Spleen (tissue), 11 donors: Measurements from ENCODE around the gene SYT3. TPM values are rescaled to one million over a fixed set of nuclear protein-coding genes. Genes with fewer than 3 reads are reported as not detected.

Experiments used
- DNase-seq: peaks from one replicate; pipeline ENCODE4 v3.0.0-alpha.2; 2020
- H3K27ac ChIP-seq, 8 donors: fragments of 200-600 bp; sonication (generic) in 7 of 8; 1 replicate in 4 of 8; 2 replicates in 4 of 8; pipeline versions ENCODE4 v1.5.0 to v1.8.0; 2016 to 2021; ENCODE audit warnings: inconsistent platforms in 4 of 8, mild to moderate bottlenecking in 4 of 8, moderate library complexity in 1 of 8
- H3K27me3 ChIP-seq, 7 donors: fragments of 200-600 bp; sonication (generic) in 6 of 7; replicated peaks in 1 of 7; 1 replicate in 4 of 7; 2 replicates in 3 of 7; pipeline versions ENCODE4 v1.5.0 to v1.8.0; 2016 to 2021; ENCODE audit warnings: inconsistent platforms in 3 of 7, mild to moderate bottlenecking in 1 of 7
- H3K36me3 ChIP-seq, 6 donors: fragments of 200-600 bp; sonication (generic) in 5 of 6; 1 replicate in 4 of 6; 2 replicates in 2 of 6; pipeline versions ENCODE4 v1.5.0 to v1.8.0; 2016 to 2021; ENCODE audit warnings: inconsistent platforms in 2 of 6
- H3K4me1 ChIP-seq, 6 donors: fragments of 200-600 bp; sonication (generic) in 5 of 6; 1 replicate in 3 of 6; 2 replicates in 3 of 6; pipeline versions ENCODE4 v1.5.0 to v1.8.0; 2016 to 2021; ENCODE audit warnings: inconsistent platforms in 3 of 6
- H3K4me3 ChIP-seq, 8 donors: fragments of 200-600 bp; sonication (generic) in 7 of 8; 1 replicate in 4 of 8; 2 replicates in 4 of 8; pipeline versions ENCODE4 v1.5.0 to v1.8.0; 2016 to 2021; ENCODE audit warnings: inconsistent platforms in 4 of 8, mild to moderate bottlenecking in 4 of 8, moderate library complexity in 2 of 8
- H3K9me3 ChIP-seq, 8 donors: fragments of 200-600 bp; sonication (generic) in 7 of 8; 1 replicate in 4 of 8; 2 replicates in 4 of 8; pipeline versions ENCODE4 v1.5.0 to v1.8.0; 2016 to 2021; ENCODE audit warnings: inconsistent platforms in 4 of 8
- POLR2A ChIP-seq, 3 donors: fragments of 450-650 bp; IDR thresholded peaks; one replicate each; pipeline ENCODE4 v1.5.1; 2017; ENCODE audit warnings: antibody characterized with exemption in 3 of 3, mild to moderate bottlenecking in 1 of 3
- POLR2AphosphoS5 ChIP-seq, 3 donors: sonication (generic); formaldehyde crosslinking; IDR thresholded peaks; one replicate each; pipeline ENCODE4 v1.5.1; 2017; ENCODE audit warnings: antibody characterized with exemption in 3 of 3
- WGBS, 5 donors: extraction: QIAGEN DNeasy Blood & Tissue Kit in 3 of 5; methylation state at CpG; one replicate each; pipeline versions ENCODE4 v1.1.5 to v1.1.7; 2013 to 2018; 5-methylcytosine and 5-hydroxymethylcytosine counted together
- intact Hi-C: fragments of 100-400 bp; cut with DNase I; formaldehyde crosslinking; loops from one replicate; pipeline ENCODE4 v1.15.0; 2023; ENCODE audit warnings: low total_unique reads
- polyA plus RNA-seq, 3 donors: library from polyadenylated mRNA; stranded (reverse); fragments of 200-250 nt; gene quantifications; one replicate each; pipeline ENCODE4 v1.2.1, GENCODE V29; 2013
- total RNA-seq, 7 donors: library from RNA; depleted of rRNA in 3 of 7; stranded (reverse); fragments of >200 nt in 3 of 7; fragmentation: NEBNext Ultra II Directional in 4 of 7; extraction: Animal tissue kit (Norgen Biotek cat#: 25700) in 4 of 7; gene quantifications; one replicate each; pipeline versions ENCODE4 v1.1.0 to v1.2.1, GENCODE V29; 2016 to 2021
- TF ChIP-seq, protein P1 (sequence below), 11 experiments: fragments of 200-600 bp in 7 of 11; fragments of 450-650 bp in 4 of 11; sonication (generic) in 4 of 11; IDR thresholded peaks in 8 of 11; conservative IDR thresholded peaks in 3 of 11; 1 replicate in 7 of 11; 2 replicates in 4 of 11; pipeline versions ENCODE4 v1.4.0 to v1.8.0; 2016 to 2021; ENCODE audit warnings: antibody characterized with exemption in 11 of 11, inconsistent platforms in 4 of 11, mild to moderate bottlenecking in 1 of 11
- donor health status: healthy with polysubstance abuse.
- donor health status: DM: no; HTN: no; CAD: no; lungs with moderate emphysema.
- donor health status: DM: no; HTN: no; CAD: no.
- donor health status: Bipolar disorder and iron deficiency.
- donor health status: healthy.
- donor health status: DM: no; HTN: no; CAD: no.
- donor health status: DM: yes; HTN: yes; CAD: no.

The SYT3 gene
- total and polyA plus RNA-seq, 10 donors, result 0.02 to 0.51 (median 0.24) TPM; not detected in 4

DNA sequence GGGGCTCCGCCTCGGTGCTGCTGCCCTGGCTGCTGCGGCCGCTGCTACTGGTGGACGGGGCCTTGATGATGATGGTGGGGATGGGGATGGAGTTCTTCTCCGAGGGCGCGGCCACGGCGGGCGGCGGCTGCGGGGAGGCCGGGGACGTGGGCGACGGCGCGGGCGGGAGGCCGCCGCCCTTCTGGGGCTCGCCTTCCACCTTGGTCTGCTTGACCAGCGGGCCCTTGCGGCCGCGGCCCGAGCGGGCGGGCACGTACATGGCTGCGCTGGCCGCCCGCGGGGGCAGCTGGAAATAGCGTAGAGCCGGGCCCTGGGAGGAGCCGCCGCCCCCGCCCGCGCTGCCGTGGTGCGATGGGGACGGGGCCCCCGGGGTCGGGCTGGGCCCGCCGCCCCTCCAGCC, 28.7 kb upstream of the SYT3 start:
- WGBS, 5 donors, result 9 to 15% (median 11%) methylated on average over 20 to 49 of the region's 49 CpGs; no CpG with 5 or more reads in 1 of the 5 donors
- H3K36me3 ChIP-seq, result no peaks in the 10 kb centered on the region
- H3K9me3 ChIP-seq, result peaks cover 0 to 5% (median 0%) of the 10 kb centered on the region in 8 donors
- TF ChIP-seq POLR2A (IDR thresholded peaks at IDR 0.05), result no peak
- no peak for TF ChIP-seq POLR2AphosphoS5 (IDR thresholded peaks at IDR 0.05)
- TF ChIP-seq, protein P1, sequence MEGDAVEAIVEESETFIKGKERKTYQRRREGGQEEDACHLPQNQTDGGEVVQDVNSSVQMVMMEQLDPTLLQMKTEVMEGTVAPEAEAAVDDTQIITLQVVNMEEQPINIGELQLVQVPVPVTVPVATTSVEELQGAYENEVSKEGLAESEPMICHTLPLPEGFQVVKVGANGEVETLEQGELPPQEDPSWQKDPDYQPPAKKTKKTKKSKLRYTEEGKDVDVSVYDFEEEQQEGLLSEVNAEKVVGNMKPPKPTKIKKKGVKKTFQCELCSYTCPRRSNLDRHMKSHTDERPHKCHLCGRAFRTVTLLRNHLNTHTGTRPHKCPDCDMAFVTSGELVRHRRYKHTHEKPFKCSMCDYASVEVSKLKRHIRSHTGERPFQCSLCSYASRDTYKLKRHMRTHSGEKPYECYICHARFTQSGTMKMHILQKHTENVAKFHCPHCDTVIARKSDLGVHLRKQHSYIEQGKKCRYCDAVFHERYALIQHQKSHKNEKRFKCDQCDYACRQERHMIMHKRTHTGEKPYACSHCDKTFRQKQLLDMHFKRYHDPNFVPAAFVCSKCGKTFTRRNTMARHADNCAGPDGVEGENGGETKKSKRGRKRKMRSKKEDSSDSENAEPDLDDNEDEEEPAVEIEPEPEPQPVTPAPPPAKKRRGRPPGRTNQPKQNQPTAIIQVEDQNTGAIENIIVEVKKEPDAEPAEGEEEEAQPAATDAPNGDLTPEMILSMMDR (IDR thresholded peaks at IDR 0.05 in 8 of 11, conservative IDR thresholded peaks at IDR 0.05 in 3 of 11), result no peak
- DNase-seq, result no peak
- intact Hi-C loops, result no loop called here
- H3K27ac ChIP-seq, result no peak overlapping the region
- H3K4me3 ChIP-seq, result peak overlapping the region in 1 of 8 donors; percentile 21
- H3K27me3 ChIP-seq, result peaks cover 4 to 97% (median 56%) of the 10 kb centered on the region in 7 donors
- peaks cover 0 to 24% (median 7%) of the 10 kb centered on the region in 6 donors for H3K4me1 ChIP-seq

DNA sequence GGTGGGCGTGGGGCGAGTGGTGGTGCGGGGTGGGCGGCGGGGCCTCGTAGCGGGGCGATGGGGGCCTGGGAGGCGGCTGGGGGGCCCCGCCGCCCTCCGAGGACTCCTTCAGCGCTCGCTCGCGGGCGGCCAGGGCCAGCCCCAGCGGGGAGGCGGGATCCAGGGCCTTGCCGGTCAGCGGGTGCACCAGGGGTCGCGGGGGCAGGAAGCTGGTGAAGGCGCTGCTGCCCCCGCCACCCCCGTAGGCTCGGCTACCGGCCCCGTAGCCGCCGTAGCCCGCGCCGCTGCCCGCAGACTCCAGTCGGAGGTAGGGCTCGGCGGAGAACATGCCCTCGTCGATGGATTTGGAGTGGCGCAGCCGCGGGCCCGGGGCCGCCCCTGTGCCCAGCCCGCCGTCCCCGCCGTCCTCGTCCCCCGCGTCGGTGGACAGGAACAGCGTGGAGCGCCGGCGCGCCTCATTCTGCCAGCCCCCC, 28.1 kb upstream of the SYT3 start:
- WGBS, 5 donors, result 8 to 26% (median 8%) methylated on average over 7 to 58 of the region's 58 CpGs
- DNase-seq, result no peak
- no peak for TF ChIP-seq POLR2A (IDR thresholded peaks at IDR 0.05)
- TF ChIP-seq POLR2AphosphoS5 (IDR thresholded peaks at IDR 0.05), result no peak
- TF ChIP-seq, protein P1 (IDR thresholded peaks at IDR 0.05 in 8 of 11, conservative IDR thresholded peaks at IDR 0.05 in 3 of 11), result no peak

DNA sequence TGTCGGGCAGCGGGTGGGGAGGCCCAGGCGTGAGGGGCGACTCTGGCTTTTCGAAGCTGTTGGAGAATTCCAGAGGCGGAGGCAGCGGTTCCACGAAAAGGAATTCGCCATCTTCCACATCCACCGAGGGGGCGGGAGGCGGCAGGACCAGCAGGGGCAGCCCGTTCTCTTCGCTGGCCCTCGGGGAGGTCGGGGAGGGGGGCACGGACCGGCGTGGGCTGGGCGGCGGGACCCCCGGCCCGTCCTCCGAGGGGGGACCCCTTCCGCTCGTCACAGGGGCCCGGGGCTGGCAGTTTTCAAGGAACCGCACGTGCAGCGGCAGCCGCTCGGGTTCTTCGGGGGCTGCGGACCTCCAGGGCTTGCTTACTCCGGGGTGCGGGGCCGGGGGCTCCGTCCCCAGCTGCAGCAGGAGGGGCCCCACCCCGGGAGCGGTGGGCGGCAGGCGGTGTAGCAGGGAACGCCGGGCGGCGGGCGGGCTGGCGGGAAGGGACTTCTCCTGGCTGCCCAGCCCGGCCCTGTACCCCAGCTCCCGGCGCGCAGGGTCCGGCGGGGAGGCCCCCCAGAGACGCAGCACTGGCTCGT, 27.6 kb upstream of the SYT3 start:
- no peak for DNase-seq
- WGBS, 5 donors, result 7 to 29% (median 10%) methylated on average over 11 to 56 of the region's 56 CpGs
- Histone ChIP-seq H3K4me3 (peak overlapping the region in 1 of 8 donors; percentile 21), H3K27ac (no peak overlapping the region), H3K9me3 (peaks cover 0 to 5% (median 0%) of the 10 kb centered on the region in 8 donors), H3K4me1 (peaks cover 0 to 24% (median 7%) of the 10 kb centered on the region in 6 donors), H3K27me3 (peaks cover 4 to 97% (median 48%) of the 10 kb centered on the region in 7 donors), H3K36me3 (no peaks in the 10 kb centered on the region)
- intact Hi-C loops, result no loop called here
- TF ChIP-seq POLR2A (IDR thresholded peaks at IDR 0.05) (no peak), POLR2AphosphoS5 (IDR thresholded peaks at IDR 0.05) (no peak)
- TF ChIP-seq, protein P1 (IDR thresholded peaks at IDR 0.05 in 8 of 11, conservative IDR thresholded peaks at IDR 0.05 in 3 of 11), result no peak

More for the DNA sequence above, 28.1 kb upstream of the SYT3 start:
- Histone ChIP-seq H3K27ac (no peak overlapping the region), H3K36me3 (no peaks in the 10 kb centered on the region), H3K4me3 (peak overlapping the region in 1 of 8 donors; percentile 21), H3K9me3 (peaks cover 0 to 5% (median 0%) of the 10 kb centered on the region in 8 donors), H3K27me3 (peaks cover 4 to 97% (median 53%) of the 10 kb centered on the region in 7 donors), H3K4me1 (peaks cover 0 to 24% (median 7%) of the 10 kb centered on the region in 6 donors)
- intact Hi-C loops, result no loop called here
